IPS DF 19.7 (cell line): ENCODE results near the gene CDK19.
"Not testable (repeated sequence)": the region's sequence is repeated elsewhere in the genome, so short reads cannot be mapped to it uniquely, and the experiment has no call there.

Experiments used
- DNase-seq: peaks from one replicate; pipeline ENCODE4 v3.0.0-alpha.2; 2013; ENCODE audit warnings: low read depth, low spot score

The CDK19 gene

GRCh38 chr6:110587328-110587727, 227.9 kb downstream of the CDK19 start:
- no peak for DNase-seq

GRCh38 chr6:110581679-110582078, 233.6 kb downstream of the CDK19 start:
- no peak for DNase-seq

- DNase-seq: not testable (repeated sequence)
These were observed 237.6 kb downstream of the CDK19 start for GRCh38 chr6:110577596-110578167.

GRCh38 chr6:110575925-110576463, 239.3 kb downstream of the CDK19 start:
- no peak for DNase-seq

GRCh38 chr6:110574817-110575216, 240.5 kb downstream of the CDK19 start:
- DNase-seq: no peak

GRCh38 chr6:110573537-110573936, 241.7 kb downstream of the CDK19 start:
- DNase-seq: no peak

- DNase-seq: no peak
These were observed 242.1 kb downstream of the CDK19 start for GRCh38 chr6:110573136-110573535.

- no peak for DNase-seq
These were observed 247.1 kb downstream of the CDK19 start for GRCh38 chr6:110567957-110568696.

- DNase-seq: no peak
These were observed 248.7 kb downstream of the CDK19 start for GRCh38 chr6:110566346-110567125.

GRCh38 chr6:110564703-110565421, 250.4 kb downstream of the CDK19 start:
- no peak for DNase-seq

- no peak for DNase-seq
These were observed 251.6 kb downstream of the CDK19 start for GRCh38 chr6:110563711-110564110.

GRCh38 chr6:110562316-110562915, 252.9 kb downstream of the CDK19 start:
- no peak for DNase-seq

- no peak for DNase-seq
These were observed 253.6 kb downstream of the CDK19 start for GRCh38 chr6:110561696-110562095.

GRCh38 chr6:110561008-110561396, 254.3 kb downstream of the CDK19 start:
- DNase-seq: no peak

GRCh38 chr6:110560239-110561007, 254.8 kb downstream of the CDK19 start:
- DNase-seq: no peak
